Panc1 (cell line): ENCODE results near the gene SH3TC2.

Experiments
- POLR2AphosphoS5 ChIP-seq: IDR thresholded peaks from 2 replicates; pipeline ENCODE4 v1.6.1; 2012; ENCODE audit warnings: mild to moderate bottlenecking, low read depth, low read length, moderate library complexity
- SIN3A ChIP-seq: IDR thresholded peaks from 2 replicates; pipeline ENCODE4 v1.6.1; 2012; ENCODE audit warnings: low read depth, mild to moderate bottlenecking, low read length, moderate library complexity, borderline replicate concordance; ENCODE audit not compliant: insufficient read depth
- TCF7L2 ChIP-seq: IDR thresholded peaks from 2 replicates; pipeline ENCODE4 v1.6.1; 2011; ENCODE audit warnings: mild to moderate bottlenecking, low read depth, low read length, inconsistent platforms
- TF ChIP-seq, protein P1 (sequence below): fragments of 450-650 bp; IDR thresholded peaks from 2 replicates; pipeline ENCODE4 v1.5.1; 2017; ENCODE audit warnings: mild to moderate bottlenecking

GRCh38 chr5:148963664-148964063 lies 99.2 kb downstream of the SH3TC2 start:
- TF ChIP-seq SIN3A: no peak
- TF ChIP-seq TCF7L2: no peak
- TF ChIP-seq, protein P1, sequence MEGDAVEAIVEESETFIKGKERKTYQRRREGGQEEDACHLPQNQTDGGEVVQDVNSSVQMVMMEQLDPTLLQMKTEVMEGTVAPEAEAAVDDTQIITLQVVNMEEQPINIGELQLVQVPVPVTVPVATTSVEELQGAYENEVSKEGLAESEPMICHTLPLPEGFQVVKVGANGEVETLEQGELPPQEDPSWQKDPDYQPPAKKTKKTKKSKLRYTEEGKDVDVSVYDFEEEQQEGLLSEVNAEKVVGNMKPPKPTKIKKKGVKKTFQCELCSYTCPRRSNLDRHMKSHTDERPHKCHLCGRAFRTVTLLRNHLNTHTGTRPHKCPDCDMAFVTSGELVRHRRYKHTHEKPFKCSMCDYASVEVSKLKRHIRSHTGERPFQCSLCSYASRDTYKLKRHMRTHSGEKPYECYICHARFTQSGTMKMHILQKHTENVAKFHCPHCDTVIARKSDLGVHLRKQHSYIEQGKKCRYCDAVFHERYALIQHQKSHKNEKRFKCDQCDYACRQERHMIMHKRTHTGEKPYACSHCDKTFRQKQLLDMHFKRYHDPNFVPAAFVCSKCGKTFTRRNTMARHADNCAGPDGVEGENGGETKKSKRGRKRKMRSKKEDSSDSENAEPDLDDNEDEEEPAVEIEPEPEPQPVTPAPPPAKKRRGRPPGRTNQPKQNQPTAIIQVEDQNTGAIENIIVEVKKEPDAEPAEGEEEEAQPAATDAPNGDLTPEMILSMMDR: no peak
- no peak for TF ChIP-seq POLR2AphosphoS5
